ENCODE results near the gene MINDY1. TPM values are rescaled to one million over a fixed set of nuclear protein-coding genes. Genes with fewer than 3 reads are reported as not detected.

MINDY1 gene
- total and polyA plus RNA-seq, 2 donors (not counting 1 experiment from before 2014, with no cell fraction given), result 7.6 to 16.1 TPM

DNA sequence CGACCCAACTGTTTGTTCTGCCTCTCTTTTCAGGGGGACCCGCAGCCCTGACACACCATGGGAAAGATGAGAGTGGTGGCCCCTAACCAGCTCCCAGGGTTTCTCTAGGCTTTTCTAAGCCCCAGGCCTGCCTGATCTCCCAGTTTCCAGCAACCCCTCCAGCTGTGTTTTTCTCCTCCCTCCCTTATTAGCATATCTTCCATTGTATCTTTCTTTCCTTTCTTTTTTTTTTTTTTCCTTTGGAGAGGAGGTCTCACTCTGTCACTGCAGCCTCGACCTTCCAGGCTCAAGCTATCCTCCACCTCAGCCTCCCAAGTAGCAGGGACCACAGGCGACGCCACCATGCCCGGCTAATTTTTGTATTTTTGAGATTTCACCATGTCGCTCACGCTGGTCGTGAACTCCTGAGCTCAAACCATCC lies 30.3 kb downstream of the MINDY1 start:
- DNase-seq (no peak), ATAC-seq (ENCODE audit: low read depth) (no peak)
- H3K4me3 ChIP-seq (ENCODE audit: control extremely low read depth in 1 of 5, extremely low read depth in 1 of 5, insufficient read depth in 1 of 5, low read depth in 2 of 5, low read length in 4 of 5), result no peak overlapping the region
- no peak overlapping the region for H3K9ac ChIP-seq (ENCODE audit: low read length)
- H3K36me3 ChIP-seq (replicated peaks in 1 of 2; ENCODE audit: control extremely low read depth in 1 of 2, control insufficient read depth in 1 of 2, extremely low read depth in 1 of 2, insufficient read depth in 2 of 2, low read length in 1 of 2), result no peaks in the 10 kb centered on the region
- peaks cover 18% of the 10 kb centered on the region for H4K20me1 ChIP-seq (ENCODE audit: control insufficient read depth, insufficient read depth, low read length, poor library complexity, severe bottlenecking)
- 96% methylated on average over 5 of the region's 9 CpGs for WGBS (ENCODE audit: insufficient coverage)
- no peaks in the 10 kb centered on the region for H3K27me3 ChIP-seq (replicated peaks in 1 of 4; ENCODE audit: control extremely low read depth in 1 of 4, control insufficient read depth in 3 of 4, insufficient read depth in 4 of 4, low read length in 3 of 4)
- Mint-ChIP-seq H3K4me1 (peaks cover 54% of the 10 kb centered on the region), H3K9me3 (ENCODE audit: insufficient read depth) (no peaks in the 10 kb centered on the region), H3K27ac (peak overlapping the region; percentile 83), H3K27me3 (no peaks in the 10 kb centered on the region), H3K4me3 (peak overlapping the region; percentile 80)
- peak overlapping the region; percentile 72 for H3K4me2 ChIP-seq (replicated peaks; ENCODE audit: low read depth, low read length, poor library complexity, severe bottlenecking)
- H3K4me1 ChIP-seq (ENCODE audit: control insufficient read depth in 2 of 2, insufficient read depth in 2 of 2, low read length in 2 of 2), result peaks cover 46 to 60% of the 10 kb centered on the region in 2 donors
- no peaks in the 10 kb centered on the region for H3K9me3 ChIP-seq (ENCODE audit: control extremely low read depth in 1 of 3, control insufficient read depth in 2 of 3, insufficient read depth in 1 of 3, low read length in 2 of 3)
- H3K27ac ChIP-seq (ENCODE audit: low read length in 2 of 2), result no peak overlapping the region
- ChIA-PET POLR2A (interaction anchor here (0.7 to 1.0 kb wide), 3 partner anchors 29 to 82 kb away, joined by 3 read pairs; no protein-coding TSS in a partner anchor), CTCF (interaction anchor here (0.9 to 1.9 kb wide), 5 partner anchors 11 to 153 kb away, joined by 3 to 8 read pairs (median 3); partner anchors contain the start of gene MINDY1)
- peaks cover 32% of the 10 kb centered on the region for H3K79me2 ChIP-seq (ENCODE audit: control insufficient read depth, insufficient read depth, low read length)
- peak overlapping the region; percentile 48 for H2AFZ ChIP-seq (ENCODE audit: insufficient read depth, low read depth, low read length, poor library complexity, severe bottlenecking)
- TF ChIP-seq EZH2 (IDR thresholded peaks at IDR 0.05; ENCODE audit: borderline replicate concordance, insufficient read depth, low read depth, low read length, poor library complexity, severe bottlenecking), result no peak
- TF ChIP-seq, protein P1, sequence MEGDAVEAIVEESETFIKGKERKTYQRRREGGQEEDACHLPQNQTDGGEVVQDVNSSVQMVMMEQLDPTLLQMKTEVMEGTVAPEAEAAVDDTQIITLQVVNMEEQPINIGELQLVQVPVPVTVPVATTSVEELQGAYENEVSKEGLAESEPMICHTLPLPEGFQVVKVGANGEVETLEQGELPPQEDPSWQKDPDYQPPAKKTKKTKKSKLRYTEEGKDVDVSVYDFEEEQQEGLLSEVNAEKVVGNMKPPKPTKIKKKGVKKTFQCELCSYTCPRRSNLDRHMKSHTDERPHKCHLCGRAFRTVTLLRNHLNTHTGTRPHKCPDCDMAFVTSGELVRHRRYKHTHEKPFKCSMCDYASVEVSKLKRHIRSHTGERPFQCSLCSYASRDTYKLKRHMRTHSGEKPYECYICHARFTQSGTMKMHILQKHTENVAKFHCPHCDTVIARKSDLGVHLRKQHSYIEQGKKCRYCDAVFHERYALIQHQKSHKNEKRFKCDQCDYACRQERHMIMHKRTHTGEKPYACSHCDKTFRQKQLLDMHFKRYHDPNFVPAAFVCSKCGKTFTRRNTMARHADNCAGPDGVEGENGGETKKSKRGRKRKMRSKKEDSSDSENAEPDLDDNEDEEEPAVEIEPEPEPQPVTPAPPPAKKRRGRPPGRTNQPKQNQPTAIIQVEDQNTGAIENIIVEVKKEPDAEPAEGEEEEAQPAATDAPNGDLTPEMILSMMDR (IDR thresholded peaks at IDR 0.05), result no peak
- intact Hi-C loops (cut with micrococcal nuclease), result loop anchor here (5.0 kb wide), 2 partner anchors 81 to 514 kb away; partner anchors contain the start of gene CDC42SE1

Data from B cell (primary cell).